Measurements from ENCODE around the gene EEF1E1.

EEF1E1 gene

DNA sequence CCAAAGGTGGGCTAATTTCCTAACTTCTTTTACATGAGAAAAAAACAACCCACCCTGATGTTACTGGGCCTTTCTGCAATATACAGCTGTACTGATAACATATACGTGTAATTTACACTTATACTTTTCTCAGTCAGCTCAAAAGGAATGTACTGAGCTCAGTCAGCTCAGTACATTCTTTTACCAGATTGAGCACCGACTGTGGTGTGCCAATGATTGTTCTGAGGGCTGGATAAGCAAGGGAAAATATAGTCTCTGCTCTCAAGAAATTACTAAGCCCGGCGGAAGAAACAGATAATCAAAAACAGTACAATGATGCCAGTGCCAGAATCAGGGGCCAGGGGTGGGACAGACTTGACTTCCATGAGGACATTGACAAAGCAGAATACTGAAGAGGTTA lies 28.1 kb downstream of the EEF1E1 start:
- H3K4me3 ChIP-seq (ENCODE audit: low read depth in 1 of 2, low read length in 2 of 2): no peak overlapping the region
- no peak overlapping the region for H3K4me2 ChIP-seq (ENCODE audit: insufficient read depth, low read length)
- H4K20me1 ChIP-seq (ENCODE audit: insufficient read depth, low read length): no peaks in the 10 kb centered on the region
- no peaks in the 10 kb centered on the region for H3K36me3 ChIP-seq (ENCODE audit: insufficient read depth, low read length)
- H3K4me1 ChIP-seq (ENCODE audit: insufficient read depth, low read length): no peaks in the 10 kb centered on the region
- H3K9ac ChIP-seq (ENCODE audit: low read depth, low read length): no peak overlapping the region
- H3K27ac ChIP-seq (ENCODE audit: low read length): no peak overlapping the region
- TF ChIP-seq CTCF (IDR thresholded peaks at IDR 0.05; ENCODE audit: borderline replicate concordance, extremely low read depth, low read length, poor library complexity, severe bottlenecking): no peak
- TF ChIP-seq EZH2 (IDR thresholded peaks at IDR 0.05; ENCODE audit: borderline replicate concordance, low read depth, low read length, severe bottlenecking): no peak
- no peak for ATAC-seq (ENCODE audit: insufficient read depth, low read depth)
- DNase-seq: no peak
- H3K9me3 ChIP-seq (ENCODE audit: insufficient read depth, low read length, severe bottlenecking): no peaks in the 10 kb centered on the region
- H3K79me2 ChIP-seq (ENCODE audit: insufficient read depth, low read length): no peaks in the 10 kb centered on the region
- no peaks in the 10 kb centered on the region for H3K27me3 ChIP-seq (ENCODE audit: insufficient read depth, low read length, poor library complexity)
- no peak overlapping the region for H2AFZ ChIP-seq (ENCODE audit: low read depth, low read length)

- no peak for TF ChIP-seq EZH2 (IDR thresholded peaks at IDR 0.05; ENCODE audit: borderline replicate concordance, low read depth, low read length, severe bottlenecking)
- TF ChIP-seq CTCF (IDR thresholded peaks at IDR 0.05; ENCODE audit: borderline replicate concordance, extremely low read depth, low read length, poor library complexity, severe bottlenecking): no peak
- ATAC-seq (ENCODE audit: insufficient read depth, low read depth) (no peak), DNase-seq (no peak)
- Histone ChIP-seq H3K27ac (ENCODE audit: low read length) (no peak overlapping the region), H2AFZ (ENCODE audit: low read depth, low read length) (no peak overlapping the region), H3K4me3 (ENCODE audit: low read depth in 1 of 2, low read length in 2 of 2) (no peak overlapping the region), H3K9me3 (ENCODE audit: insufficient read depth, low read length, severe bottlenecking) (no peaks in the 10 kb centered on the region), H3K36me3 (ENCODE audit: insufficient read depth, low read length) (no peaks in the 10 kb centered on the region), H3K4me2 (ENCODE audit: insufficient read depth, low read length) (no peak overlapping the region), H3K9ac (ENCODE audit: low read depth, low read length) (no peak overlapping the region), H4K20me1 (ENCODE audit: insufficient read depth, low read length) (no peaks in the 10 kb centered on the region), H3K4me1 (ENCODE audit: insufficient read depth, low read length) (no peaks in the 10 kb centered on the region), H3K79me2 (ENCODE audit: insufficient read depth, low read length) (no peaks in the 10 kb centered on the region), H3K27me3 (ENCODE audit: insufficient read depth, low read length, poor library complexity) (no peaks in the 10 kb centered on the region)
Measured at GRCh38 chr6:8073758-8074157, 28.6 kb downstream of the EEF1E1 start.

DNA sequence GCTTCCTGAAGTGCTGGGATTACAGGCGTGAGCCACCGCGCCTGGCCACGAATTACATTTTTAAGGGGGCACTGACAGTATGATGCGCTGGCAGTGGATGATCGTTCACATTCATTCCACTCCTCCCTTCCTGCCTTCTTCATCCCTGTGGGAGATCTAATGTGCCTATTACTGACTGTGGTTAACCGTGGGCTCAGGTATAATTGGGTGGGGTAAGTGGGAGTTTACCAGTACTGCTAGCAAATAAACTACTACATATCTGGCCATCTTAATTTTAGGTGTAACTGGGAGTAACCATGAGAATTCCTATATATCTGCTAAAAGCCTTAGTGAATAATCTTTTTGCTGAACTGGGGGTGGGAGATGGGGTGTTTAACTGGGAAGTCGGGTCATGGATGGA lies 31.6 kb downstream of the EEF1E1 start:
- Histone ChIP-seq H2AFZ (ENCODE audit: low read depth, low read length) (no peak overlapping the region), H3K79me2 (ENCODE audit: insufficient read depth, low read length) (no peaks in the 10 kb centered on the region), H3K9ac (ENCODE audit: low read depth, low read length) (no peak overlapping the region), H3K36me3 (ENCODE audit: insufficient read depth, low read length) (no peaks in the 10 kb centered on the region), H3K4me3 (ENCODE audit: low read depth in 1 of 2, low read length in 2 of 2) (no peak overlapping the region), H3K4me1 (ENCODE audit: insufficient read depth, low read length) (no peaks in the 10 kb centered on the region), H3K27ac (ENCODE audit: low read length) (no peak overlapping the region), H3K27me3 (ENCODE audit: insufficient read depth, low read length, poor library complexity) (no peaks in the 10 kb centered on the region), H3K4me2 (ENCODE audit: insufficient read depth, low read length) (no peak overlapping the region), H3K9me3 (ENCODE audit: insufficient read depth, low read length, severe bottlenecking) (no peaks in the 10 kb centered on the region), H4K20me1 (ENCODE audit: insufficient read depth, low read length) (no peaks in the 10 kb centered on the region)
- ATAC-seq (ENCODE audit: insufficient read depth, low read depth): no peak
- TF ChIP-seq CTCF (IDR thresholded peaks at IDR 0.05; ENCODE audit: borderline replicate concordance, extremely low read depth, low read length, poor library complexity, severe bottlenecking) (no peak), EZH2 (IDR thresholded peaks at IDR 0.05; ENCODE audit: borderline replicate concordance, low read depth, low read length, severe bottlenecking) (no peak)
- no peak for DNase-seq
